Measurements from ENCODE around the gene SLC6A3.

- no peak for TF ChIP-seq POLR2A (IDR thresholded peaks at IDR 0.05)
- TF ChIP-seq, protein P1, sequence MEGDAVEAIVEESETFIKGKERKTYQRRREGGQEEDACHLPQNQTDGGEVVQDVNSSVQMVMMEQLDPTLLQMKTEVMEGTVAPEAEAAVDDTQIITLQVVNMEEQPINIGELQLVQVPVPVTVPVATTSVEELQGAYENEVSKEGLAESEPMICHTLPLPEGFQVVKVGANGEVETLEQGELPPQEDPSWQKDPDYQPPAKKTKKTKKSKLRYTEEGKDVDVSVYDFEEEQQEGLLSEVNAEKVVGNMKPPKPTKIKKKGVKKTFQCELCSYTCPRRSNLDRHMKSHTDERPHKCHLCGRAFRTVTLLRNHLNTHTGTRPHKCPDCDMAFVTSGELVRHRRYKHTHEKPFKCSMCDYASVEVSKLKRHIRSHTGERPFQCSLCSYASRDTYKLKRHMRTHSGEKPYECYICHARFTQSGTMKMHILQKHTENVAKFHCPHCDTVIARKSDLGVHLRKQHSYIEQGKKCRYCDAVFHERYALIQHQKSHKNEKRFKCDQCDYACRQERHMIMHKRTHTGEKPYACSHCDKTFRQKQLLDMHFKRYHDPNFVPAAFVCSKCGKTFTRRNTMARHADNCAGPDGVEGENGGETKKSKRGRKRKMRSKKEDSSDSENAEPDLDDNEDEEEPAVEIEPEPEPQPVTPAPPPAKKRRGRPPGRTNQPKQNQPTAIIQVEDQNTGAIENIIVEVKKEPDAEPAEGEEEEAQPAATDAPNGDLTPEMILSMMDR (IDR thresholded peaks at IDR 0.05 in 4 of 5, conservative IDR thresholded peaks at IDR 0.05 in 1 of 5) = no peak
These were observed 28.5 kb upstream of the SLC6A3 start for GRCh38 chr5:1473746-1474145.
